NCI-H2029 (cell line): ENCODE measurements around the gene FCHSD1.

ENCODE experiments used
- DNase-seq: peaks from one replicate; lab custom pipeline; 2025; lab: John Stamatoyannopoulos, UW

Gene FCHSD1

GRCh38 chr5:141650851-141651727 lies at the start of gene FCHSD1:
Gene FCHSD1 (minus strand): TSS chr5:141651418. CDS start chr5:141651368, 50 bp downstream.
- peak; percentile 56 for DNase-seq

GRCh38 chr5:141697586-141697985 lies 46.4 kb upstream of the FCHSD1 start:
- DNase-seq = no peak

DNA sequence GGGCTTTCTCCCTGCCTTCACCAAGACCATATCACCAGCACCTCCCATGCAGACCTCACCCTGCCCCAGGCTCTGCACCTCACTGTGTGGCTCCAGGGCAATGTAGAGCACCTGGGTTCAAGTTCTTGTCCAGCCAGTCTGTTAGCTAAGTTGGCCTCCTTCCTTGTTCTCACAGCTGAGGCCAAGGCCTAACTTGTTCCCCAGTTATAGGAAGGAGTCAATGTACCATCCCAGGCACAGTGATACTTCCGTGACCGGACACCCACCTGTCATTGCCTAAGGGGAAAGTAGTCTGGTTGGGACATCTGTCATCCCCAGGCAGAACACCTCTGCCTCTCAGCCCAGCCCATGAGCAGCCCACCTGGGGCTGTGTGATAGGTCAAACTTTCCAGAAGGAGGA lies 45.2 kb upstream of the FCHSD1 start:
- DNase-seq = no peak

GRCh38 chr5:141695627-141696215 lies 44.5 kb upstream of the FCHSD1 start:
- peak; percentile 64 for DNase-seq

GRCh38 chr5:141694479-141694878 lies 43.3 kb upstream of the FCHSD1 start:
- DNase-seq = peak; percentile 63

GRCh38 chr5:141692919-141693725 lies 41.9 kb upstream of the FCHSD1 start:
- DNase-seq = no peak

DNA sequence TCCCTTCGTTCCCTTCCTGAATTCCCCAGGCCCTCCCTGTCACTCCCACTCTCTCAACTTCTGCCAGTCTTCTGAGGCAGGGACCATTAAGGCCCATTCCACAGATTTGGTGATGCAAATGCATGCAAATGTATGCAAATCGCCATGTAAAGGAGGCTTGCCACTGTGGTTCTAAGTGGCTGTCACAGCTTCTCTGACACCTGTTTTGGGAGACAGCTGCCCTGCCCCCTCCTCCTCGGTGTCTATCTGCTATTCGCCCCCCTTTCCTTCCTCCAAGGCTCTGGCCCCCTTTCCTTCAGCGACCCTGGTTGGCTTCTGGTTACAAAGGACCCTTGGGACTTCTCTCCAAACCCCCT lies 41.3 kb upstream of the FCHSD1 start:
- DNase-seq = no peak

GRCh38 chr5:141691867-141692532 lies 40.8 kb upstream of the FCHSD1 start:
- peak; percentile 44 for DNase-seq

DNA sequence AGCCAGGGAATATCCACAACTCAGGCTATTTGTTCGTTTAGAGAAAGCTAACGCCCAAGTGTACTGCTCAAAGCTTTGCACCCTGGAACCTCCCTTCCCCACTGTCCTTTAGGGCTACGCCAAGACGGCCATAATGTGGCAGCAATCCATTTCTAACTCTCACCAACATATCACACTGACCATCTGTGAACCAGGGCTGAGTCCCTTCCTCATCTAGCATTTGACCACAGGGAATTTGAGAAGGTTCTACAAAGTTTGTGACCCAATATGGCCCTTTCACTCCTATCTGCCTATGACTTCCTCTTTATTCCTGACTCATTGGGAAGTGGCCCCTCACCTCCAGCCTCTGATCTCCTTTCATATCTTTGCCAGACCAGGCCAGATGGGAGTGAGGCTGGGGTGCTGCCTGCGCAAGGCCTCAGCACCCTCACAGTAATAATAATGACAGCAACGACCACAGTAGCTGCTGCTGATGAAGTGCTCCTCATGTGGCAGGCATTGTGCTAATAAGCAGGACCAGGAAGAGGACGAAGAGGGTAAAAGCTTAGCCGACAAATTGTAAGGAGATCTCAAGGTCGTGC lies 40.2 kb upstream of the FCHSD1 start:
- no peak for DNase-seq

GRCh38 chr5:141686648-141687416 lies 35.6 kb upstream of the FCHSD1 start:
- DNase-seq = no peak

DNA sequence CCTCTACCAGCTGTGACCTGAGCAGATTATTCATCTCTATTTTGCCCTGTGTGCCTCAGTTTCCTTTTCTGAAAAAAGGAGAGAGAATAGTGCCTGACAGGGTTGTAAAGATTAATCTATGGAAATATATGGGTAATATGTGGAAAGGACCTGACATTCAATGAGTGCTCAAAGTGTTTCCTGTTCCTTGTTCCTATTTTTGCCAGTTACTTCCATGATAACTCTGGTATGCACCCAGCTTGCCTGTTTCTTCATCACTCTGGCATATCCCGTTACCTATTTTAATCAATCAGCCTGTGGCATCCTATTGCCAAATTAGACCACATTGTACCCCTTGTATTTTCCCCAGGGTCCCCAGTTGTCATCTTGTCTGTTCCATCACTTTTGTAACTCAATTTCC lies 34.4 kb upstream of the FCHSD1 start:
- DNase-seq = no peak

- no peak for DNase-seq
Measured at GRCh38 chr5:141683596-141684141, 32.5 kb upstream of the FCHSD1 start.

DNA sequence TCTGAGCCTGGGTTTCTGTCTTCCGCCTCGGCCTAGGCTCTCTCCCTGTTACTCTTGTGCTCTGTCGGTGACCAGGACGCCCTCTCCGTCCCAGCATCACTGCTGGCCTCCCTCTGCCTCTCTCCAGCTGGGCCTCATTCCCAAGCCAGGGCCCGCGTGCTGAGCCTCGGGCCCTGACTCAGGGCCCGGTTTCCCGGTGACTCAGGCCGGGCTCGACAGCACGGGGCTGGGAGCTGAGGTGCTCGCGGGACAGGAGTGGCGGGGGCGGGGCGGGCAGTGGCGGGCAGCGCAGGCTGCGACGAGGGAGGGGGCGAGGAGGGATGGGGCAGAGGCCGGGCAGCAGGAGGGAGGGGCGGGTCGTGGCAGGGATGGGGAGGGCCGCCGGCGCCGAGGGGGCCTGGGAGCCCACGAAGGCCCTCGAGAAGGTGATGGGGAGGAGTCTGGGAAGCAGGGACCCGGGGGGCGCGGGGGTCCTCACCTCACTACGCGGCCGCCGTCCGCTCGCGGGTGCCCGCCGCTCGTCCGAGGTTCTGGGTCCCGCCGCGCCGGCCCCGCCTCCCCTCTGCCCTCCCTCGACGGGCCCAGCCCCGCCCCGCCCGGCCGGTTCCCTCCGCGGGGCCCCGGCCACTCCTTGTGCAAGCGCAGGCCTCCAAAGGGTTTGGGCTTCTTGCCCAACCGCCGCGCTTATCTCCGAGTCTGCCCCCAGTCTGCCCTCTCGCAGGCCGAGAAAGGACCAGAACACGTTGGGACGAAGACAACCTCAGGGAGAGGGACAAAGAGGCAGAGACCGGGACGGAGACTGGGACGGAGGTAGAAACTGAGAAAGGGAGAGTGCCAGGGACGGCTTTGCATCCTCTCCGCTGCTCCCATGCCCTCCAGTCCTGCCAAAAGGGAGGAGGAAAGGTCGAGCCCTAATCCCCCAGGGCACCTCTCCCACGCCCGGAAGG lies 30.8 kb upstream of the FCHSD1 start, which contains the start of gene ARAP3:
Gene ARAP3, minus strand, starts transcription at position 536 of the 947 bp plus-strand sequence. CDS start 1,744 bp downstream, outside the sequence.
- no peak for DNase-seq

DNA sequence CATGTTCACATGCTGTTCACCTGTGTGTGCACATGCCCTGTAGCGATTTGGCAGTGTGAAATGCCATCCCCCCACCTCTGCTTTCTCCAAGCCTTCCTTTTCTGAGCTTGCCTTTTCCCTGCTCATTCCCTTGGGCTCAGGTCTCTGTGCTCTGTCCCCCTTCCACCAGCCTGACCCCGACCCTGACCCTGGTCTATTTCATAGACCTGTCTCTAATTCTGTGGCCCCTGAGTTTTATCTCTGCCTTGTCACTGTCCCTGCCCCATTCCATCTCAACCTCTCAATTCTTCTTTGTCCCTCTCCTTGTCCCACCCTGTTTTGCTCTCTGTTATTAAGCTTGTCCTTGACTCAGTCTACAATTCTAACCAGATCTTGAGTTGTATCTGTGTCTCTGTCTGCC lies 30.1 kb upstream of the FCHSD1 start:
- no peak for DNase-seq

- DNase-seq = no peak
Measured at GRCh38 chr5:141680751-141681201, 29.6 kb upstream of the FCHSD1 start.

GRCh38 chr5:141680178-141680577 lies 29.0 kb upstream of the FCHSD1 start:
- DNase-seq = no peak

GRCh38 chr5:141677415-141677814 lies 26.2 kb upstream of the FCHSD1 start:
- DNase-seq = no peak

DNA sequence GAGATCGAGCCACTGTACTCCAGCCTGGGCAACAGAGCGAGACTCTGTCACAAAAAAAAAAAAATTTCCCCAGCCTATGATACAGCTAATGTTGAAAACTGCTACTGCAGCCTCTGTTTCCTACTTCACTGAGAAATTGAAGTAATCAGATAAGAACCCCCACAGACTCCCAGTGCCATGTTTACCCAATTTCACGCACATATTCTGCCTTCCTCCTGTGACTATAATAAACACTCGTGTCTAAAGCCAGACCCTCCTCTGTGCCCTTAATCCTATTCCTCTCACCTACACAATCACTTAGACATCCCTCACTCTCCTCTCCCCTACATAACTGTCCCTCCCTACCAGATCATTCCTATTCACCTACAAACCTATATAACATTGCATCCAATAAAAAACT lies 24.5 kb upstream of the FCHSD1 start:
- no peak for DNase-seq

DNA sequence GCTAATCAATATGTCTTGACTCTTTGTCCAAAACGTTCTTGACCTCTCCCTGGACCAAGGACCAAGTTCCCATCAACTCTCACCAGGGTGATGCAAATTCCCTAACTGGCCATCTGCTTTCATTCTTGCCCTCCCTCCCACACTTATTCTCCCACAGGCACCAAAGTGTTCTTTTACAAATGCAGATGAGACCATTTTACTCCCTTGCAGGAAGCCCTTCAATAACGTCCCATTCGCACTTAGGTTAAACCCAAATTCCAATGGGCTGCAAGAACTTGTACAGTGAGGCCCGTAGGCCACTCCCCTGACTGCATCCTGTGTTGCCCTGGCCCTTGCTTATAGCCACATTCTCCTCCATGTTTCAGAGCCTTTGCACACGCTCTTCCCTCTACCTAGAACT lies 23.5 kb upstream of the FCHSD1 start:
- DNase-seq = no peak
